WTC11 (cell line): ENCODE measurements around the gene LPIN3. TPM values are rescaled to one million over a fixed set of nuclear protein-coding genes. Genes with fewer than 3 reads are reported as not detected.

Experiments used
- ATAC-seq: fragments of 200-7000 bp; cut with Tn5 transposase; 2 replicates; pipeline ENCODE4 v1.10.0; 2021; ENCODE audit warnings: mild to moderate bottlenecking, moderate library complexity
- CTCF ChIA-PET: fragments of 300-600 bp; sonication (Branson Sonifier 250); formaldehyde crosslinking; loops from one replicate; lab custom pipeline; 2021; ENCODE audit warnings: antibody characterized with exemption; lab: Charles Lee
- POLR2A ChIA-PET: fragments of 350-600 bp; sonication (Branson Sonifier 250); formaldehyde crosslinking; loops from one replicate; lab custom pipeline; 2021; ENCODE audit warnings: antibody characterized with exemption; lab: Charles Lee
- DNase-seq: peaks from one replicate; pipeline ENCODE4 v3.0.0; 2021; ENCODE audit warnings: low spot score
- H3K27ac Mint-ChIP-seq: 2 replicates; pipeline ENCODE4 v1.8.0; 2021; ENCODE audit warnings: mixed read lengths
- H3K27me3 Mint-ChIP-seq: 2 replicates; pipeline ENCODE4 v1.8.0; 2021; ENCODE audit warnings: low read depth, mild to moderate bottlenecking, moderate library complexity, mixed read lengths
- H3K36me3 Mint-ChIP-seq: 2 replicates; pipeline ENCODE4 v1.8.0; 2021; ENCODE audit warnings: mixed read lengths
- H3K4me1 Mint-ChIP-seq: 2 replicates; pipeline ENCODE4 v1.8.0; 2022; ENCODE audit warnings: mixed read lengths
- H3K4me3 Mint-ChIP-seq: 2 replicates; pipeline ENCODE4 v1.8.0; 2021; ENCODE audit warnings: mild to moderate bottlenecking, moderate library complexity, mixed read lengths
- H3K9me3 Mint-ChIP-seq: 2 replicates; pipeline ENCODE4 v1.8.0; 2021; ENCODE audit warnings: mixed read lengths
- AFF4 ChIP-seq: sonication (generic); formaldehyde crosslinking; IDR thresholded peaks from 2 replicates; pipeline ENCODE4 v1.8.1; 2023; ENCODE audit warnings: mild to moderate bottlenecking, missing genetic modification reagents, borderline replicate concordance
- ATF2 ChIP-seq: sonication (generic); formaldehyde crosslinking; IDR thresholded peaks from 2 replicates; pipeline ENCODE4 v1.8.1; 2022; ENCODE audit warnings: low read depth, missing genetic modification reagents, borderline replicate concordance
- ELF4 ChIP-seq: sonication (generic); formaldehyde crosslinking; IDR thresholded peaks from 2 replicates; pipeline ENCODE4 v1.8.1; 2022; ENCODE audit warnings: low read depth, mild to moderate bottlenecking, moderate library complexity, missing genetic modification reagents
- EMX1 ChIP-seq: fragments of 250-450 bp; sonication (Bioruptor Pico); IDR thresholded peaks from 2 replicates; pipeline ENCODE4 v1.8.0; 2021; ENCODE audit warnings: mild to moderate bottlenecking
- ESRRA ChIP-seq: sonication (generic); formaldehyde crosslinking; IDR thresholded peaks from 2 replicates; pipeline ENCODE4 v1.8.1; 2022; ENCODE audit warnings: mild to moderate bottlenecking, missing genetic modification reagents, borderline replicate concordance
- GABPB1 ChIP-seq: sonication (generic); formaldehyde crosslinking; IDR thresholded peaks from 2 replicates; pipeline ENCODE4 v1.8.1; 2023; ENCODE audit warnings: mild to moderate bottlenecking, missing genetic modification reagents
- IRF2 ChIP-seq: sonication (generic); formaldehyde crosslinking; IDR thresholded peaks from 2 replicates; pipeline ENCODE4 v1.8.0; 2022; ENCODE audit warnings: low read depth, missing genetic modification reagents, borderline replicate concordance
- JAZF1 ChIP-seq: fragments of 250-450 bp; sonication (Bioruptor Pico); IDR thresholded peaks from 2 replicates; pipeline ENCODE4 v1.9.0; 2021; ENCODE audit warnings: moderate library complexity, mild to moderate bottlenecking, inconsistent platforms
- PREB ChIP-seq: sonication (generic); formaldehyde crosslinking; IDR thresholded peaks from 2 replicates; pipeline ENCODE4 v1.8.1; 2022; ENCODE audit warnings: mild to moderate bottlenecking, missing genetic modification reagents, moderate library complexity, borderline replicate concordance
- RELA ChIP-seq: sonication (generic); formaldehyde crosslinking; IDR thresholded peaks from 2 replicates; pipeline ENCODE4 v1.8.1; 2022; ENCODE audit warnings: missing genetic modification reagents, mild to moderate bottlenecking, borderline replicate concordance
- SMAD3 ChIP-seq: sonication (generic); formaldehyde crosslinking; IDR thresholded peaks from 2 replicates; pipeline ENCODE4 v1.8.0; 2022; ENCODE audit warnings: missing genetic modification reagents, mild to moderate bottlenecking, borderline replicate concordance
- STAT6 ChIP-seq: sonication (generic); formaldehyde crosslinking; conservative IDR thresholded peaks from 2 replicates; pipeline ENCODE4 v1.8.1; 2023; ENCODE audit warnings: mild to moderate bottlenecking, low read depth, missing genetic modification reagents, moderate library complexity
- TEAD1 ChIP-seq: sonication (generic); formaldehyde crosslinking; IDR thresholded peaks from 2 replicates; pipeline ENCODE4 v1.8.0; 2022; ENCODE audit warnings: mild to moderate bottlenecking, missing genetic modification reagents
- TEAD4 ChIP-seq: sonication (generic); formaldehyde crosslinking; IDR thresholded peaks from 2 replicates; pipeline ENCODE4 v1.8.0; 2022; ENCODE audit warnings: mild to moderate bottlenecking, missing genetic modification reagents
- TP53 ChIP-seq: sonication (generic); formaldehyde crosslinking; IDR thresholded peaks from 2 replicates; pipeline ENCODE4 v1.8.1; 2023; ENCODE audit warnings: mild to moderate bottlenecking, missing genetic modification reagents
- ZNF138 ChIP-seq: sonication (generic); formaldehyde crosslinking; conservative IDR thresholded peaks from 2 replicates; pipeline ENCODE4 v1.8.1; 2022; ENCODE audit warnings: mild to moderate bottlenecking, moderate library complexity, missing genetic modification reagents
- ZNF281 ChIP-seq: sonication (generic); formaldehyde crosslinking; IDR thresholded peaks from 2 replicates; pipeline ENCODE4 v1.8.0; 2023; ENCODE audit warnings: mild to moderate bottlenecking, missing genetic modification reagents
- ZSCAN18 ChIP-seq: fragments of 250-450 bp; sonication (Bioruptor Pico); IDR thresholded peaks from 2 replicates; pipeline ENCODE4 v2.1.2; 2022; ENCODE audit warnings: mild to moderate bottlenecking, moderate library complexity
- total RNA-seq: library from RNA; stranded (reverse); gene quantifications from 3 replicates; pipeline ENCODE4 v1.2.3, GENCODE V29; 2021

Gene LPIN3
- total RNA-seq, 1 experiment from 2014 or later = 7.9 TPM

GRCh38 chr20:41355192-41355591 is 14.6 kb downstream of the LPIN3 start (continued):
- TF ChIP-seq AFF4 (CRISPR knock-in tag) (no peak), TEAD1 (CRISPR knock-in tag) (no peak), ELF4 (CRISPR knock-in tag) (no peak)

- no peaks in the 10 kb centered on the region for H3K4me1 Mint-ChIP-seq
- no peaks in the 10 kb centered on the region for H3K27me3 Mint-ChIP-seq
- H3K9me3 Mint-ChIP-seq = no peaks in the 10 kb centered on the region
- ATAC-seq = no peak
- no peaks in the 10 kb centered on the region for H3K36me3 Mint-ChIP-seq
- CTCF ChIA-PET = no interaction called here
- H3K4me3 Mint-ChIP-seq = no peak overlapping the region
- no peak overlapping the region for H3K27ac Mint-ChIP-seq
- POLR2A ChIA-PET = no interaction called here
- no peak for DNase-seq
- no peak for TF ChIP-seq EMX1 (CRISPR knock-in tag)
- no peak for TF ChIP-seq TP53
- no peak for TF ChIP-seq GABPB1 (CRISPR knock-in tag)
- no peak for TF ChIP-seq JAZF1 (CRISPR knock-in tag)
- no peak for TF ChIP-seq TEAD4 (CRISPR knock-in tag)
- TF ChIP-seq ZNF281 = no peak
- TF ChIP-seq ZSCAN18 = no peak
- no peak for TF ChIP-seq ATF2
- TF ChIP-seq AFF4 (CRISPR knock-in tag) = no peak
- no peak for TF ChIP-seq STAT6
- TF ChIP-seq SMAD3 (CRISPR knock-in tag) = no peak
- no peak for TF ChIP-seq RELA (CRISPR knock-in tag)
- TF ChIP-seq IRF2 (CRISPR knock-in tag) = no peak
- no peak for TF ChIP-seq ESRRA
- TF ChIP-seq PREB (CRISPR knock-in tag) = no peak
- no peak for TF ChIP-seq ZNF138 (CRISPR knock-in tag)
Measured at GRCh38 chr20:41355598-41356203, 15.1 kb downstream of the LPIN3 start.
